Measurements from ENCODE around the gene RAB7A. TPM values are rescaled to one million over a fixed set of nuclear protein-coding genes. Genes with fewer than 3 reads are reported as not detected.

Gene RAB7A
- total RNA-seq, 1 donor from 2014 or later = 240 TPM

- intact Hi-C loops (cut with micrococcal nuclease) = loop anchor here (2.0 to 5.0 kb wide), 2 partner anchors 31 to 46 kb away; partner anchors contain the start of gene ACAD9
Observed at GRCh38 chr3:128847666-128848370, 121.8 kb downstream of the RAB7A start.

- intact Hi-C loops (cut with micrococcal nuclease) = loop anchor here (5.0 kb wide), 1 partner anchor 47 kb away; no protein-coding TSS in a partner anchor
Observed at GRCh38 chr3:128848936-128849335, 123.0 kb downstream of the RAB7A start.

DNA sequence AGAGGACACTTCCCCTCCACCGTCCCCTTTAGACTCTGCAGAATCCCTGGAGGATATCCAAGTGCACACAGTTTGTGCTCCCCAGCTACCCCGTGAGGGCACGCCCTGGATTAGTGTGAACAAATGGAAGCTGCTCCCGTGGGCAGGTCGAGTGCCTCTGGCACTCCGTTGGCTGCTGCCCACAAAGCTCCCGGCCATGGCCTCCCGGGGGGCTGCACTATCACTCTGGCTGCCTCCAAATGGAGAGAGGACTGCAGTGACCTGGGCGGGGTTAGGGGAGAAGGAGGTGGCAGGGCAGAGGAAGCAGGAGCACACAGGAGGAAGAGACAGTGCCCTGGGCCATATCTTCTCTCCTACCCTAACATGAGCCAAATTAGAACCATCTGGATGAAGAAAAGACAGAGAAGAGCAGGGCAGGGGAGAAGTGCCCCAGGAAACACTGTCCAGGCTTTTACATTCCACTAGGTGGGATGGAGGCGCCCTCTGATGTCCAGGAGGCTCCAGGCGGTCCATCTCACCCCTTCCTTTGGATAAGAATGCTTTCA is 124.0 kb downstream of the RAB7A start:
- intact Hi-C loops (cut with micrococcal nuclease) = loop anchor here (5.0 kb wide), 1 partner anchor 48 kb away; no protein-coding TSS in a partner anchor

DNA sequence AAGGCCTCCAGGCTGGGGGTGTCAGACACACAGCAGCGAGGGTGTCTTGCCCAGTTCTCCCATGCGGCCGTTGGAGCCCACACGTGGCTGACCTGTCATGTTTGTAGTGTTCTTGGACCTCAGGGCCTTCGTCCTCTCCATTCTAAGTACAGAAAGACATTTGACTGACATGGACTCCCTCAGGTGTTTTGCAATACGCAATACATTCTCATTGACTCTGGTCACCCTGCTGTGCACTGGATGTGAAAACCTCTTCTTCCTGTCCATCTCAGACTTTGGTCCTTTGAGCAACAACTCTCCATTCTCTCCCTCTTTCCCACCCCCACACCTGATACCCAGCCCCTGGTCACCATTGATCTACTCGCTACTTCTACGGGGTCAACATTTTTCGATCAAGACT is 124.6 kb downstream of the RAB7A start:
- intact Hi-C loops (cut with micrococcal nuclease) = no loop called here

DNA sequence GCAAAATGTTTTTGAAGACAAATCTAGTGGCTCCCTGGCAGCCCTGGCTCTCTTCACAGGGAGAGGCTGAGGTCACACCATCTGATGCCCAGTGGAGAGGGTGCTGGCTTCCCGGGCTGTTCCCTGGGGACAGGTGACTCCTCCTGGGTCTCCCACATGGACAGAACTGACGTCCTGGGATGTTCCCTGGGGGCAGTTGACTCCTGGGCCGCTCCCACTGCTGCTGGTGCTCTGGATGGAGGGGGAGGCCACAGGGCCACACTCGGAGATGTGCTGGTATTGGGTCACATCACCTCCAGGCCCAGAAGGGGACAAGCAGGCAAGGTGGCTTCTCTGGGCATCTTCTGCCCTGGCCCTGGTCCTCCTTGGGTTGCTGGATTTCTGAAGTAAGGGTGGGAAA is 125.6 kb downstream of the RAB7A start:
- intact Hi-C loops (cut with micrococcal nuclease) = no loop called here

DNA sequence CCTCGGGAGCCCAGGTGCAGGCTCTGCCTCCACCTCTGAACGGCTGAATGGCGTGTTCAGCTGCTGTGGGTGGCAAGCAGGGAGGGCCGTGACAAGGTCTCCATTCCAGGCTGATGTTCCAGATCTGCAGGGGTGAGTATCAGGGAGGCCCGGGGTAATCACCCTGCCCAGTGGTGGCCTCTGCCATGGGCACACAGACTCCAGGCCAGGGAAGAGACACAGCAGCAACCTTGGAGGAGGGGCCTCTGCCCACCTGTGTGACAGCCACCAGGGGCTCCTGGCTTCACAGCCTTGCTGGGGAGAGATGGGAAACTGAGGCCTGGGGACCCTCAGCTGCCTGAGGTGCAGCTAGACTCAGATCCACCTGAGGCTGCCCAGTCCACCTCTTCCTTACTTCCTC is 127.8 kb downstream of the RAB7A start:
- intact Hi-C loops (cut with micrococcal nuclease) = no loop called here

GRCh38 chr3:128854475-128854874 is 128.5 kb downstream of the RAB7A start:
- intact Hi-C loops (cut with micrococcal nuclease) = no loop called here

- intact Hi-C loops (cut with micrococcal nuclease) = no loop called here
Observed at GRCh38 chr3:128855569-128855968, 129.6 kb downstream of the RAB7A start.

DNA sequence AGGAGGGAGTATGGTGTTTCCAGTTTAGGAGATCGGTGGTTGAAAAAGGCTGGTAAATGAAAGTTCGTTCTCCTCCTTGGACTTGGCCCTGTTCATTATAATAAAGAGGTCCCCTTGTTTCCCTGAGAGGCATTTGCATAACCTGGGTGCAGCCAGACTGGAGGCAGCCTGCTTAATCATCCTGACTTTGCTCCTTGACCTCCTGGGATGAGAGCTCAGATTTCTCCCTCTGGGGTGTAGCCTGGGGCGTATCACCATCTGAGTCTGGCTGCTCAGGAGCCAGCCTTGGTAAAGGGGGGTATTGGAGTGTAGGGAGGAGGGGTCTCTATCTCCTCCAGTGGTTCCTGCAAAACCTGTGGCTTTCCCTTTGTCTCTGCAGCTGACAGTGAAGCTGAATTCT is 132.2 kb downstream of the RAB7A start:
- intact Hi-C loops (cut with micrococcal nuclease) = no loop called here

GRCh38 chr3:128859630-128860029 is 133.6 kb downstream of the RAB7A start:
- intact Hi-C loops (cut with micrococcal nuclease) = no loop called here

GRCh38 chr3:128861491-128861890 is 135.5 kb downstream of the RAB7A start:
- intact Hi-C loops (cut with micrococcal nuclease) = no loop called here

GRCh38 chr3:128863560-128863959 is 137.6 kb downstream of the RAB7A start:
- intact Hi-C loops (cut with micrococcal nuclease) = no loop called here

Other genes with a start within 250 kb of the RAB7A start
- not detected in 2 replicates for gene GATA2, start 233.0 kb upstream of the RAB7A start, total RNA-seq
- gene RPN1, start 75.4 kb upstream of the RAB7A start, total RNA-seq = 214 and 216 TPM in 2 replicates
- 64.3 and 66.9 TPM in 2 replicates for gene ACAD9, start 153.4 kb downstream of the RAB7A start, total RNA-seq

All from T-helper 2 cell treated with Interferon-gamma antibody and Interleukin-4, amounts not matched to agents 100 ng/mL and 5 ng/mL, for 36 hours (primary cell).